PC-3 (cell line): Measurements from ENCODE around the gene P3H2. TPM values are rescaled to one million over a fixed set of nuclear protein-coding genes. Genes with fewer than 3 reads are reported as not detected.

Source experiments
- ATAC-seq: fragments of 200-7000 bp; cut with Tn5 transposase; 2 replicates; pipeline ENCODE4 v1.9.1; 2020; ENCODE audit warnings: mild to moderate bottlenecking, moderate library complexity
- BruUV-seq: library from RNA; stranded (reverse); fragments of 400-500 nt; replicated peaks from 2 replicates; lab custom pipeline; 2021; lab: Mats Ljungman, UMichigan
- CTCF ChIA-PET: fragments of 300-600 bp; sonication (Branson Sonifier 250); formaldehyde crosslinking; loops from one replicate; lab custom pipeline; 2022; ENCODE audit warnings: antibody characterized with exemption; lab: Charles Lee
- POLR2A ChIA-PET: fragments of 300-600 bp; sonication (Branson Sonifier 250); formaldehyde crosslinking; loops from one replicate; lab custom pipeline; 2022; ENCODE audit warnings: antibody characterized with exemption; ENCODE audit not compliant: unreplicated experiment; lab: Charles Lee
- DNase-seq: peaks from one replicate; pipeline ENCODE4 v3.0.0-alpha.2; 2015
- H2AFZ ChIP-seq: fragments of 300-600 bp; sonication (generic); 2 replicates; pipeline ENCODE4 v1.6.0; 2016; ENCODE audit warnings: antibody characterized with exemption, low read length
- H3F3A ChIP-seq: fragments of 300-600 bp; sonication (generic); one replicate; pipeline ENCODE4 v1.6.0; 2017; ENCODE audit warnings: antibody characterized with exemption, low read length, control low read depth, mild to moderate bottlenecking; ENCODE audit not compliant: unreplicated experiment
- H3K27ac ChIP-seq: fragments of 300-600 bp; sonication (generic); 2 replicates; pipeline ENCODE4 v1.5.1; 2016; ENCODE audit warnings: mild to moderate bottlenecking, low read length
- H3K27me3 ChIP-seq: fragments of 300-600 bp; sonication (generic); 2 replicates; pipeline ENCODE4 v1.6.1; 2016; ENCODE audit warnings: low read length, mixed read lengths
- H3K36me3 ChIP-seq: fragments of 300-600 bp; sonication (generic); 2 replicates; pipeline ENCODE4 v1.6.1; 2016; ENCODE audit warnings: low read depth, mixed run types, low read length, mixed read lengths
- H3K4me1 ChIP-seq: fragments of 300-600 bp; sonication (generic); 2 replicates; pipeline ENCODE4 v1.5.1; 2016; ENCODE audit warnings: low read length; ENCODE audit not compliant: insufficient read depth
- H3K4me2 ChIP-seq: fragments of 300-600 bp; sonication (generic); 2 replicates; pipeline ENCODE4 v1.6.0; 2016; ENCODE audit warnings: low read length
- H3K4me3 ChIP-seq: fragments of 300-600 bp; sonication (generic); 2 replicates; pipeline ENCODE4 v1.5.1; 2016; ENCODE audit warnings: mild to moderate bottlenecking, low read length, mixed read lengths
- H3K79me2 ChIP-seq: fragments of 300-600 bp; sonication (generic); 2 replicates; pipeline ENCODE4 v1.6.1; 2017; ENCODE audit warnings: low read length, mixed read lengths
- H3K9ac ChIP-seq: fragments of 300-600 bp; sonication (generic); 2 replicates; pipeline ENCODE4 v1.6.0; 2016; ENCODE audit warnings: mild to moderate bottlenecking, low read length
- H3K9me2 ChIP-seq: fragments of 300-600 bp; sonication (generic); replicated peaks from 2 replicates; pipeline ENCODE4 v1.6.1; 2016; ENCODE audit warnings: mixed run types, low read length, mixed read lengths
- H3K9me3 ChIP-seq: fragments of 300-600 bp; sonication (generic); 2 replicates; pipeline ENCODE4 v1.6.1; 2016; ENCODE audit warnings: low read length, mixed read lengths
- H4K20me1 ChIP-seq: fragments of 300-600 bp; sonication (generic); 2 replicates; pipeline ENCODE4 v1.6.1; 2016; ENCODE audit warnings: low read length, mixed read lengths
- EZH2 ChIP-seq: fragments of 300-600 bp; sonication (generic); IDR thresholded peaks from one replicate; pipeline ENCODE4 v1.6.1; 2017; ENCODE audit warnings: antibody characterized with exemption, mild to moderate bottlenecking, low read length; ENCODE audit not compliant: unreplicated experiment
- EZH2phosphoT487 ChIP-seq: fragments of 300-600 bp; sonication (generic); IDR thresholded peaks from 2 replicates; pipeline ENCODE4 v1.6.1; 2018; ENCODE audit warnings: mild to moderate bottlenecking, antibody characterized with exemption, low read length, borderline replicate concordance
- intact Hi-C: fragments of 100-400 bp; cut with micrococcal nuclease; formaldehyde crosslinking; loops from 2 replicates; pipeline ENCODE4 v1.9.0; 2023
- total RNA-seq: library from RNA; depleted of rRNA; stranded (reverse); fragments of >200 nt; gene quantifications from 2 replicates; pipeline ENCODE4 v1.2.3, GENCODE V29; 2014
- TF ChIP-seq, protein P1 (sequence below): fragments of 300-600 bp; sonication (generic); conservative IDR thresholded peaks from 2 replicates; pipeline ENCODE4 v1.5.1; 2017; ENCODE audit warnings: antibody characterized with exemption, low read depth, mild to moderate bottlenecking, low read length

Gene P3H2
- total RNA-seq, 1 experiment from 2014 or later: 4.5 TPM

DNA sequence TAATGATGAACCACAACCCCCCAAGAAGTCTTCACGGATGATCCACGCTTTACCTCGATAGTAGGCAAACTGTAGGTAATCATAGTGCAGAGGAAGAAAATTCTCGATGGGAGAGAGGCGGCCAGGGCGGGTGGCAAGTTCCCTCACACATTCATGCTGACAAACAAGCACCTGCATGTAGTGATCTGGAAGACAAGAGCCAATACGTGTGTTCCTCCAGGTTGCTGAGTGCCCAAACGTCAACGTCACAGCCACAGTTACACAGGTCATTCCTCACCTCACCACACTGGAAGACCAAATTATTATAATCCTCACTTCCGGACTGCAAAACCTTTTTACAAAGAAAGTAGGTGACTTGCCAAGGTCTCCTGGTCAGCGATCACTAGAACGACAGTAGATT is 131.8 kb downstream of the P3H2 start:
- H3K79me2 ChIP-seq: no peaks in the 10 kb centered on the region
- intact Hi-C loops: no loop called here
- no peak overlapping the region for H3K9ac ChIP-seq
- H3F3A ChIP-seq: no peaks in the 10 kb centered on the region
- no TSS peak for BruUV-seq
- H3K4me2 ChIP-seq: no peak overlapping the region
- no peak overlapping the region for H2AFZ ChIP-seq
- no peak for TF ChIP-seq EZH2phosphoT487
- TF ChIP-seq EZH2: no peak
- TF ChIP-seq, protein P1, sequence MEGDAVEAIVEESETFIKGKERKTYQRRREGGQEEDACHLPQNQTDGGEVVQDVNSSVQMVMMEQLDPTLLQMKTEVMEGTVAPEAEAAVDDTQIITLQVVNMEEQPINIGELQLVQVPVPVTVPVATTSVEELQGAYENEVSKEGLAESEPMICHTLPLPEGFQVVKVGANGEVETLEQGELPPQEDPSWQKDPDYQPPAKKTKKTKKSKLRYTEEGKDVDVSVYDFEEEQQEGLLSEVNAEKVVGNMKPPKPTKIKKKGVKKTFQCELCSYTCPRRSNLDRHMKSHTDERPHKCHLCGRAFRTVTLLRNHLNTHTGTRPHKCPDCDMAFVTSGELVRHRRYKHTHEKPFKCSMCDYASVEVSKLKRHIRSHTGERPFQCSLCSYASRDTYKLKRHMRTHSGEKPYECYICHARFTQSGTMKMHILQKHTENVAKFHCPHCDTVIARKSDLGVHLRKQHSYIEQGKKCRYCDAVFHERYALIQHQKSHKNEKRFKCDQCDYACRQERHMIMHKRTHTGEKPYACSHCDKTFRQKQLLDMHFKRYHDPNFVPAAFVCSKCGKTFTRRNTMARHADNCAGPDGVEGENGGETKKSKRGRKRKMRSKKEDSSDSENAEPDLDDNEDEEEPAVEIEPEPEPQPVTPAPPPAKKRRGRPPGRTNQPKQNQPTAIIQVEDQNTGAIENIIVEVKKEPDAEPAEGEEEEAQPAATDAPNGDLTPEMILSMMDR: no peak
- ChIA-PET CTCF (no interaction called here), POLR2A (no interaction called here)
- peaks cover 14% of the 10 kb centered on the region for H3K4me1 ChIP-seq
- H3K27me3 ChIP-seq: no peaks in the 10 kb centered on the region
- DNase-seq (no peak), ATAC-seq (no peak)
- no peaks in the 10 kb centered on the region for H3K9me3 ChIP-seq
- H3K27ac ChIP-seq: no peak overlapping the region
- H4K20me1 ChIP-seq: no peaks in the 10 kb centered on the region
- no peaks in the 10 kb centered on the region for H3K9me2 ChIP-seq
- no peak overlapping the region for H3K4me3 ChIP-seq
- no peaks in the 10 kb centered on the region for H3K36me3 ChIP-seq

DNA sequence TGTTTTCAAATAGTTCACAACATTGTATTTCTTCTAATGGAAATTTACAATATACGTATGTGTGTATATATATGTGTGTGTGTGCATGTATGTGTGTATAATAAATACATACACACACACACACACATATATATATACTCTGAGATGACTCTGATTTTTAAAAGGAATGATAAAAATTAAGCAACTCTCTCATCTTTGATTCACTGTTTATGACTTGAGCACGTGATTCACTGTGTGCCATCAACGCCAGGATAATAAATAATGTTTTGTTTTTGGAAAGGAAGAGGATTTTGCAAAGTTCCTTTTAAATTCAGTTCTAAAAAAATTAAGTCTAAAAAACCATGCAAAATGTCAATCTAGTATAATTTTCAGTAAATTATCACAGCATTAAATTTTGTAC is 132.4 kb downstream of the P3H2 start:
- no peaks in the 10 kb centered on the region for H3F3A ChIP-seq
- H3K9me2 ChIP-seq: no peaks in the 10 kb centered on the region
- no peak overlapping the region for H3K27ac ChIP-seq
- H3K9ac ChIP-seq: no peak overlapping the region
- H3K4me3 ChIP-seq: no peak overlapping the region
- no peaks in the 10 kb centered on the region for H4K20me1 ChIP-seq
- no peaks in the 10 kb centered on the region for H3K36me3 ChIP-seq
- H3K4me1 ChIP-seq: peaks cover 14% of the 10 kb centered on the region
- ChIA-PET POLR2A (no interaction called here), CTCF (no interaction called here)
- DNase-seq: no peak
- H3K4me2 ChIP-seq: no peak overlapping the region
- no peak for ATAC-seq
- no peaks in the 10 kb centered on the region for H3K9me3 ChIP-seq
- no peaks in the 10 kb centered on the region for H3K27me3 ChIP-seq
- intact Hi-C loops: no loop called here
- no peaks in the 10 kb centered on the region for H3K79me2 ChIP-seq
- TF ChIP-seq, protein P1: no peak
- TF ChIP-seq EZH2 (no peak), EZH2phosphoT487 (no peak)
- BruUV-seq: no TSS peak
- no peak overlapping the region for H2AFZ ChIP-seq

DNA sequence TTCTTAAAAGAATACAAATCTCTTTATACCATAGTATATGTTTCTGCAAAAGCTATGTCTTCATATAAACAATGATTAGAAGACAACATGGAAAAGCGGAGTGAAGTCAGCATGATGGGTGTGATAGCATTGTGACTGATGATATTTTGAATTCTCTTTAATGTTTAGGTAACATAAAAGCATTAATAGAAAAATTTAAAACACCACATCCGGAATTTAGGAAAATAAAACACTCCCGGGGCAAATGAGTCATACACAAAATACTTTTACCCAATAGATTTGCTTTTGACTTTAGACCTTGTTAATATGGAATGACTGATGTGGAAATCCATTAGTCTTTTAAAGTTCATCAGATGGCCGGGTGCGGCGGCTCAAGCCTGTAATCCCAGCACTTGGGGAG is 134.7 kb downstream of the P3H2 start:
- ChIA-PET CTCF (no interaction called here), POLR2A (no interaction called here)
- H2AFZ ChIP-seq: no peak overlapping the region
- no peak overlapping the region for H3K27ac ChIP-seq
- H3F3A ChIP-seq: no peaks in the 10 kb centered on the region
- H3K9me3 ChIP-seq: no peaks in the 10 kb centered on the region
- intact Hi-C loops: loop anchor here (2.0 kb wide), 1 partner anchor 17 kb away; no protein-coding TSS in a partner anchor
- no peak overlapping the region for H3K9ac ChIP-seq
- DNase-seq: peak; percentile 83
- TF ChIP-seq EZH2 (no peak), EZH2phosphoT487 (no peak)
- TF ChIP-seq, protein P1: no peak
- no peaks in the 10 kb centered on the region for H4K20me1 ChIP-seq
- H3K4me1 ChIP-seq: peaks cover 31% of the 10 kb centered on the region
- H3K4me2 ChIP-seq: peak overlapping the region; percentile 40
- H3K27me3 ChIP-seq: no peaks in the 10 kb centered on the region
- no peak overlapping the region for H3K4me3 ChIP-seq
- H3K79me2 ChIP-seq: no peaks in the 10 kb centered on the region
- no peaks in the 10 kb centered on the region for H3K36me3 ChIP-seq
- peak; percentile 57 for ATAC-seq
- no TSS peak for BruUV-seq
- no peaks in the 10 kb centered on the region for H3K9me2 ChIP-seq
